ENCODE data around the gene USP7. TPM values are rescaled to one million over a fixed set of nuclear protein-coding genes. Genes with fewer than 3 reads are reported as not detected.
A peak's percentile ranks its signal among the peaks of the same experiment; 100 is the strongest.

USP7 gene
- total RNA-seq (10 to 100 TPM; 37.1 to 56.5 (median 40.6) TPM), polyA plus RNA-seq (10 to 100 TPM; 13.0 to 30.2 TPM)

DNA sequence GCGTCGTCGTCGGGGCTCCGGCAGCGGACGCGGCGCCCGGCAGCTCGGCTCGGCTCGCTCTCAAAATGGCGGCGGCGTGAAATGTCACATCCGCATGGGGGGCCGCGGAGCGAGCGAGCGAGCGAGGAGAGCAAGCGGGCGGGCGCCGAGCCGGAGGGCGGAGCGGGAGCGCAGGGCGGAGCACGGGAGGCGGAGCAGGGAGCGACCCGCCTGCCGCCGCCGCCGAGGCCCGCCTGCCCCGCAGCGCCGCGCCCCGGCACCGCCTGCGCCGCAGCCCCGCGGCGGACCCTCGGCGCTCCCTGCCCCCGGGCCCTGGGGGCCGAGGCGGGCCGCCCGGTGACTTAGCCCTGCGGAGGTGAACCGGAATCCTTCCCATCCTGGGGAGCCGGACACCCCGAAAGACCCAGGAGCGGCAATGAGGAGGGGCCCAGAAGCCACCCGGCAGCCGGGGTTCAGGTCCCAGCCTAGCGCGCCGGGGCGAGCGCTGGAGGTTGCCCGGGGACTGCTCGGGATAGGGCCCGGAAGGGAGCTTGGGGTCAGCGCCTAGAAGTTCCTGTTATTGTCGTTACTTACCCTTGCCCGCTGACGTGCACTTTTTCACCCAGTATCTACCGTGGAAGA is at the start of gene USP7:
Gene USP7 (minus strand): TSS at position 86 of the 621 bp plus-strand sequence. CDS start 621 bp downstream, outside the sequence.
- TF ChIP-seq CTCF (IDR thresholded peaks at IDR 0.05): no peak
- H3K27ac ChIP-seq: peak within 1 kb of the TSS; percentile 64 to 80 (median 76)
- no peaks in the 10 kb centered on the region for H3K36me3 ChIP-seq
- peak within 1 kb of the TSS; percentile 63 to 87 (median 76) for H3K4me3 ChIP-seq
- FAIRE-seq: no peak
- H3K9me3 ChIP-seq: no peaks in the 10 kb centered on the region
- intact Hi-C loops (cut with DNase I): no loop called here
- no peaks in the 10 kb centered on the region for H3K27me3 ChIP-seq
- peak; percentile 91 to 94 (median 92) for ATAC-seq
- 0% methylated on average over 40 to 79 of the region's 79 CpGs for WGBS, 2 donors
- DNase-seq: peak; percentile 91 to 98 (median 93)
- peaks cover 19 to 21% (median 20%) of the 10 kb centered on the region in 3 donors for H3K4me1 ChIP-seq

DNA sequence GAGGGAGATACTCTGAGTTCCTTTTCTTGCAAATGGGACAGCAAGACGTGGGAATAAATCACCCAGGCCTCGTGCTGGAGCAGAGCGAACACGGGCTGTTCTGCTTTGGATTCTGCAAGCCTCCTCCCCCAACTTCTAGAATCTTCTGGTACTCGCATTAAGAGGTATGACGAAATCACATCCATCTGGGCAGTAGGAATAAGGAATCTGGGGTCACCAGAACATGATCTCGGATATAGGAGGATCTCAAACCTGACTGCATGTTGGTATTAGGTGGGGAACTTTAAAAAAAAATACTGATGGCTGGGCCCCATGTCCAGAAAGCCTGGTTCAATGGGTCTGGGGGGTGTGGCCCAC is 49.8 kb upstream of the USP7 start:
- Histone ChIP-seq H3K9me3 (no peaks in the 10 kb centered on the region), H3K36me3 (no peaks in the 10 kb centered on the region), H3K27ac (no peak overlapping the region), H3K27me3 (no peaks in the 10 kb centered on the region), H3K4me1 (peaks cover 0 to 4% (median 0%) of the 10 kb centered on the region in 3 donors), H3K4me3 (no peak overlapping the region)
- no peak for ATAC-seq
- no peak for DNase-seq
- FAIRE-seq: no peak
- intact Hi-C loops (cut with DNase I): no loop called here
- WGBS, 2 donors: 56 to 59% methylated on average over 7 of the region's 7 CpGs
- no peak for TF ChIP-seq CTCF (IDR thresholded peaks at IDR 0.05)

DNA sequence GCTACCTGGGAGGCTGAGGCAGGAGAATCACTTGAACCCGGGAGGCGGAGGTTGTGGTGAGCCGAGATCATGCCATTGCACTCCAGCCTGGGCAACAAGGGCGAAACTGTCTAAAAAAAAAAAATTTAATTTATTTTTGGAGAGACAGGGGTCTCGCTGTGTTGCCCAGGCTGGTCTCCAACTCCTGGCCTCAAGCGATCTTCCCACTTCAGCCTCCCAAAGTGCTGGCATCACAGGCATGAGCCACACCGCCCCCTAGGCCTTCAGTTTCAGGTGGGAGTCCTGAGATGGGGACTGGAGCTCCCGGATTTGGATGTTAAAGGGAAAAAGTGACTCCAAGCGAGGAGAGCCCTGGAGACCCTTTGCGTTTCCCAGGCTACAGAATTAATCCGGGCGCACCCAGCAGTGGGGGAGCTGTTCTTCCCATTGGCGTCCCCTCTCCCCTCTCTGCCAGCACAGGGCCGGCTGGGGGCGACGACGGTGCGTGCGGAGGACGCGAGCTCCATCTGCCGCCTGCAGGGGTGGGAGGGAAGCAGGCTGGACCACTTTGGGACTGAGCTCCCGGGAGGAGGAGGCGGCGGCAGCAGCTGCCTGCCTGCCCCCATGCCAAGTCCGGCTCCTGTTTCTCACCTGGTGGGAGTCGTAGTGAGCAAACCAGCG is 49.3 kb upstream of the USP7 start:
- intact Hi-C loops (cut with DNase I): no loop called here
- WGBS, 2 donors: 34 to 36% methylated on average over 24 to 28 of the region's 28 CpGs
- DNase-seq (peak in 1 of 6 donors; percentile 53), FAIRE-seq (no peak), ATAC-seq (no peak)
- no peak for TF ChIP-seq CTCF (IDR thresholded peaks at IDR 0.05)
- Histone ChIP-seq H3K27me3 (no peaks in the 10 kb centered on the region), H3K27ac (no peak overlapping the region), H3K4me3 (no peak overlapping the region), H3K9me3 (no peaks in the 10 kb centered on the region), H3K4me1 (peaks cover 0 to 4% (median 0%) of the 10 kb centered on the region in 3 donors), H3K36me3 (no peaks in the 10 kb centered on the region)

- FAIRE-seq: no peak
- no peak overlapping the region for H3K27ac ChIP-seq
- no peaks in the 10 kb centered on the region for H3K9me3 ChIP-seq
- peaks cover 0 to 4% (median 0%) of the 10 kb centered on the region in 3 donors for H3K4me1 ChIP-seq
- no peaks in the 10 kb centered on the region for H3K27me3 ChIP-seq
- no peak for DNase-seq
- intact Hi-C loops (cut with DNase I): no loop called here
- no peak for ATAC-seq
- no peaks in the 10 kb centered on the region for H3K36me3 ChIP-seq
- no peak for TF ChIP-seq CTCF (IDR thresholded peaks at IDR 0.05)
- H3K4me3 ChIP-seq: no peak overlapping the region
- 76 to 88% methylated on average over 6 of the region's 6 CpGs for WGBS, 2 donors
Observed at GRCh38 chr16:9012330-9012729, 48.6 kb upstream of the USP7 start.
